ENCODE data around the gene LIPN. TPM values are rescaled to one million over a fixed set of nuclear protein-coding genes. Genes with fewer than 3 reads are reported as not detected.

The LIPN gene
- total and polyA plus RNA-seq, 12 donors = 0.11 to 0.46 (median 0.41) TPM; not detected in 9

DNA sequence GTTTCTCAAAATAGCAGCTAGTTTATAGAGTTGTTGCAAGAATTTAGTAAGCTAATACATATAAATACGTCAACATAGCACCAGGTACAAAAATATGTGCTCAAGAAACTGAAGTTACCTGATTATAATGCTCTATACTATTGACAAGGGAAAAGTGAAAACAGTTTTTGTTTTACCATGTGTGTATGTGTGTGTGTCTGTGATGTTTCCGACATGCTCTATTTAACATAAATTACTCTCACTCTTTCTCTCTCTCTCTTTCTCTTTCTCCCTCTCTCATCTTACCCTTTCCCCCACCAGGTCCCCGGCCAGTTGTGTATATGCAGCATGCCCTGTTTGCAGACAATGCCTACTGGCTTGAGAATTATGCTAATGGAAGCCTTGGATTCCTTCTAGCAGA, 4.3 kb downstream of the LIPN start:
- H3K27ac ChIP-seq = no peak overlapping the region
- DNase-seq = no peak
- H3K9me3 ChIP-seq (replicated peaks in 1 of 3) = no peaks in the 10 kb centered on the region
- H3K27me3 ChIP-seq = no peaks in the 10 kb centered on the region
- TF ChIP-seq, protein P1, sequence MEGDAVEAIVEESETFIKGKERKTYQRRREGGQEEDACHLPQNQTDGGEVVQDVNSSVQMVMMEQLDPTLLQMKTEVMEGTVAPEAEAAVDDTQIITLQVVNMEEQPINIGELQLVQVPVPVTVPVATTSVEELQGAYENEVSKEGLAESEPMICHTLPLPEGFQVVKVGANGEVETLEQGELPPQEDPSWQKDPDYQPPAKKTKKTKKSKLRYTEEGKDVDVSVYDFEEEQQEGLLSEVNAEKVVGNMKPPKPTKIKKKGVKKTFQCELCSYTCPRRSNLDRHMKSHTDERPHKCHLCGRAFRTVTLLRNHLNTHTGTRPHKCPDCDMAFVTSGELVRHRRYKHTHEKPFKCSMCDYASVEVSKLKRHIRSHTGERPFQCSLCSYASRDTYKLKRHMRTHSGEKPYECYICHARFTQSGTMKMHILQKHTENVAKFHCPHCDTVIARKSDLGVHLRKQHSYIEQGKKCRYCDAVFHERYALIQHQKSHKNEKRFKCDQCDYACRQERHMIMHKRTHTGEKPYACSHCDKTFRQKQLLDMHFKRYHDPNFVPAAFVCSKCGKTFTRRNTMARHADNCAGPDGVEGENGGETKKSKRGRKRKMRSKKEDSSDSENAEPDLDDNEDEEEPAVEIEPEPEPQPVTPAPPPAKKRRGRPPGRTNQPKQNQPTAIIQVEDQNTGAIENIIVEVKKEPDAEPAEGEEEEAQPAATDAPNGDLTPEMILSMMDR (IDR thresholded peaks at IDR 0.05) = no peak
- no peak for TF ChIP-seq POLR2A (IDR thresholded peaks at IDR 0.05)
- intact Hi-C loops (cut with DNase I) = no loop called here
- peaks cover 0 to 13% of the 10 kb centered on the region in 2 donors for H3K4me1 ChIP-seq (replicated peaks in 1 of 2)
- H3K36me3 ChIP-seq (replicated peaks in 1 of 2) = no peaks in the 10 kb centered on the region
- no peak overlapping the region for H3K4me3 ChIP-seq
- WGBS, 4 donors = 89 to 95% (median 94%) methylated on average over 3 of the region's 3 CpGs

- no peak overlapping the region for H3K27ac ChIP-seq
- H3K4me1 ChIP-seq (replicated peaks in 1 of 2) = peaks cover 0 to 20% of the 10 kb centered on the region in 2 donors
- H3K4me3 ChIP-seq = no peak overlapping the region
- intact Hi-C loops (cut with DNase I) = no loop called here
- WGBS, 4 donors = 60 to 81% (median 75%) methylated on average over 1 of the region's 1 CpG
- H3K9me3 ChIP-seq (replicated peaks in 1 of 3) = no peaks in the 10 kb centered on the region
- no peaks in the 10 kb centered on the region for H3K36me3 ChIP-seq (replicated peaks in 1 of 2)
- DNase-seq = no peak
- TF ChIP-seq POLR2A (IDR thresholded peaks at IDR 0.05) = no peak
- TF ChIP-seq, protein P1 (IDR thresholded peaks at IDR 0.05) = no peak
- no peaks in the 10 kb centered on the region for H3K27me3 ChIP-seq
Observed at GRCh38 chr10:88765816-88766215, 6.0 kb downstream of the LIPN start.

DNA sequence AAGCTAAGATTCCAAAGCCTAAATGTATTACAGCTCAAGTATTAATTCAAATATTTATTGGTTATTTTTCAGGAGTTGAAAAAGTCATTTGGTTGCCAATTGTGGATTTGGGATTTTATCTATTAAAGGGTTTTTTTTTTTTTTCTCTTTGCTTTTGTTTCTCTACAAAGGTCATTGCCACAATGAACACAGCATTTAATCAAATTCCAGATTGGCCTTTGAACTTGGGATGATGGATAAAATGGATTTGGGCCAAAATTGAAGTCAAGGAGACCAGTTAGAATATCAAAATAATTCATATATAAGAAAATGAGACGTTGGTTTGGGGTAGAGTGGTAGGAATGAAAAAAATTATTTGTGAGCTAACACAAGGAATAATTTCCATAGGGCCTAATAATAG, 9.6 kb downstream of the LIPN start:
- no peaks in the 10 kb centered on the region for H3K36me3 ChIP-seq (replicated peaks in 1 of 2)
- TF ChIP-seq POLR2A (IDR thresholded peaks at IDR 0.05) = no peak
- TF ChIP-seq, protein P1 (IDR thresholded peaks at IDR 0.05) = no peak
- no peak overlapping the region for H3K27ac ChIP-seq
- DNase-seq = no peak
- peaks cover 0 to 11% of the 10 kb centered on the region in 2 donors for H3K4me1 ChIP-seq (replicated peaks in 1 of 2)
- intact Hi-C loops (cut with DNase I) = no loop called here
- no peak overlapping the region for H3K4me3 ChIP-seq
- WGBS, 4 donors = 26 to 33% (median 27%) methylated on average over 1 of the region's 1 CpG
- no peaks in the 10 kb centered on the region for H3K27me3 ChIP-seq
- peaks cover 0 to 7% (median 0%) of the 10 kb centered on the region in 3 donors for H3K9me3 ChIP-seq (replicated peaks in 1 of 3)

DNA sequence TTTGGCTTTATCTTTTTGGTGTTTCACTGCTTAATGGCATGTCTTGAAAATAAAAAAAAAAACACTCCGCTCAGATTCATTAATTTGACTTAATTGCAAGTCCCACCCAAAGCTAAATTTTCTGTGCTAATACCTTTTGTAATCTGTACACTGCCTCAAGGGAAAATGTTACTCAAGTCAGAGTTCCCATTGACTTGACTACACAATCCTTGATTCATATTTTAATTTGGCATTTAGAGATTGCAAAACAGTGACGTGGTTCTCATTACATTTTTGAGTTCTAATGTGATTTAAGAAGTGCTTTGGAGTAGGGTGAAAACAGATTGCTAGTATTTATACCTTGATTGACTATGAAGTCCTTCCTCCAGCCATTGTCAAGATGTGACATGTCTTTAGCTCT, 21.4 kb downstream of the LIPN start:
- intact Hi-C loops (cut with DNase I) = no loop called here
- Histone ChIP-seq H3K4me1 (replicated peaks in 1 of 2) (no peaks in the 10 kb centered on the region), H3K9me3 (replicated peaks in 1 of 3) (no peaks in the 10 kb centered on the region), H3K27me3 (no peaks in the 10 kb centered on the region), H3K36me3 (replicated peaks in 1 of 2) (no peaks in the 10 kb centered on the region), H3K27ac (no peak overlapping the region), H3K4me3 (no peak overlapping the region)
- no peak for DNase-seq
- TF ChIP-seq POLR2A (IDR thresholded peaks at IDR 0.05) = no peak
- TF ChIP-seq, protein P1 (IDR thresholded peaks at IDR 0.05) = no peak
- WGBS, 4 donors = 57 to 71% (median 68%) methylated on average over 2 of the region's 2 CpGs

Data from adrenal gland (tissue), 12 donors.